HCT116 (cell line): ENCODE data around the gene GREM2. TPM values are rescaled to one million over a fixed set of nuclear protein-coding genes. Genes with fewer than 3 reads are reported as not detected.

Experiments used
- ATAC-seq: fragments of 200-7000 bp; cut with Tn5 transposase; 2 replicates; pipeline ENCODE4 v1.9.1; 2020; ENCODE audit warnings: mild to moderate bottlenecking, moderate library complexity
- BruUV-seq: library from RNA; stranded (reverse); fragments of 400-500 nt; replicated peaks from 2 replicates; lab custom pipeline; 2021; lab: Mats Ljungman, UMichigan
- CTCF ChIA-PET: fragments of 300-600 bp; sonication (Branson Sonifier 250); formaldehyde crosslinking; loops from one replicate; lab custom pipeline; 2021; ENCODE audit warnings: antibody characterized with exemption; lab: Charles Lee
- POLR2A ChIA-PET: fragments of 300-600, 350-600 bp; sonication (Branson Sonifier 250); formaldehyde crosslinking; loops from one replicate; lab custom pipeline; 2021; ENCODE audit warnings: antibody characterized with exemption; lab: Charles Lee
- RAD21 ChIA-PET, 2 experiments: fragments of 300-600 bp; sonication (Branson Sonifier 250); formaldehyde crosslinking; loops; one replicate each; lab custom pipeline; 2023; ENCODE audit warnings: low total read pairs in 2 of 2; ENCODE audit not compliant: uncharacterized antibody in 2 of 2, unreplicated experiment in 2 of 2, low non-redundant PET in 1 of 2; lab: Charles Lee
- DNase-seq: peaks from one replicate; pipeline ENCODE4 v3.0.0-alpha.2; 2010; ENCODE audit warnings: low read depth, low spot score
- H2AFZ ChIP-seq: fragments of 200-600 bp; shearing (Covaris generic), sonication (generic); 2 replicates; pipeline ENCODE4 v1.6.1; 2017; ENCODE audit warnings: low read depth, mixed run types, mixed read lengths, antibody characterized with exemption, low read length; ENCODE audit not compliant: poor library complexity, severe bottlenecking
- H3K27ac ChIP-seq: 2 replicates; pipeline ENCODE4 v1.5.1; 2012; ENCODE audit warnings: low read depth, low read length
- H3K27me3 ChIP-seq: fragments of 200-600 bp; sonication (generic); 2 replicates; pipeline ENCODE4 v1.6.1; 2016; ENCODE audit warnings: mixed run types, low read length, mixed read lengths; ENCODE audit not compliant: insufficient read depth
- H3K36me3 ChIP-seq, 2 experiments: fragments of 200-500 bp in 1 of 2; fragments of 200-600 bp in 1 of 2; sonication (Bioruptor generic) in 1 of 2; sonication (generic) in 1 of 2; 2 replicates each; pipeline versions ENCODE4 v1.5.1 to v1.6.1; 2014 to 2016; ENCODE audit warnings: low read length in 2 of 2, inconsistent platforms in 1 of 2, mixed read lengths in 1 of 2, mixed run types in 1 of 2; ENCODE audit not compliant: insufficient read depth in 2 of 2, control insufficient read depth in 1 of 2
- H3K4me1 ChIP-seq, 2 experiments: fragments of 200-600 bp in 1 of 2; sonication (generic) in 1 of 2; 2 replicates each; pipeline versions ENCODE4 v1.5.1 to v1.6.1; 2012 to 2017; ENCODE audit warnings: low read length in 2 of 2, inconsistent platforms in 1 of 2, mild to moderate bottlenecking in 1 of 2, mixed read lengths in 1 of 2, mixed run types in 1 of 2, moderate library complexity in 1 of 2; ENCODE audit not compliant: insufficient read depth in 2 of 2, control insufficient read depth in 1 of 2
- H3K4me2 ChIP-seq: fragments of 200-600 bp; sonication (generic); 2 replicates; pipeline ENCODE4 v1.6.1; 2017; ENCODE audit warnings: mixed run types, low read length, mixed read lengths
- H3K4me3 ChIP-seq, 2 experiments: fragments of 200-600 bp in 1 of 2; sonication (generic) in 1 of 2; replicated peaks in 1 of 2; 2 replicates each; pipeline ENCODE4 v1.5.1; 2011 to 2016; ENCODE audit warnings: low read length in 2 of 2, control low read depth in 1 of 2, low read depth in 1 of 2, mild to moderate bottlenecking in 1 of 2, mixed read lengths in 1 of 2, mixed run types in 1 of 2
- H3K79me2 ChIP-seq: fragments of 200-600 bp; sonication (generic); 2 replicates; pipeline ENCODE4 v1.6.1; 2017; ENCODE audit warnings: mild to moderate bottlenecking, mixed run types, low read length, moderate library complexity, mixed read lengths; ENCODE audit not compliant: insufficient read depth
- H3K9ac ChIP-seq: fragments of 200-600 bp; sonication (generic); 2 replicates; pipeline ENCODE4 v1.6.1; 2016; ENCODE audit warnings: low read length, mixed read lengths
- H3K9me2 ChIP-seq: fragments of 200-600 bp; sonication (generic), shearing (Covaris generic); 2 replicates; pipeline ENCODE4 v1.6.1; 2017; ENCODE audit warnings: mixed run types, mild to moderate bottlenecking, moderate library complexity; ENCODE audit not compliant: insufficient read depth
- H3K9me3 ChIP-seq, 2 experiments: fragments of 200-500 bp in 1 of 2; fragments of 200-600 bp in 1 of 2; sonication (Bioruptor generic) in 1 of 2; sonication (generic) in 1 of 2; 2 replicates each; pipeline ENCODE4 v1.6.1; 2014 to 2017; ENCODE audit warnings: low read length in 2 of 2, mixed read lengths in 2 of 2, inconsistent platforms in 1 of 2, low read depth in 1 of 2, mild to moderate bottlenecking in 1 of 2, mixed run types in 1 of 2, moderate library complexity in 1 of 2; ENCODE audit not compliant: control insufficient read depth in 1 of 2, insufficient read depth in 1 of 2
- H4K20me1 ChIP-seq: fragments of 200-600 bp; sonication (generic), shearing (Covaris generic); 2 replicates; pipeline ENCODE4 v1.6.1; 2017; ENCODE audit warnings: mixed run types, mild to moderate bottlenecking, moderate library complexity; ENCODE audit not compliant: insufficient read depth
- JUND ChIP-seq: IDR thresholded peaks from 2 replicates; pipeline ENCODE4 v1.6.1; 2012
- POLR2A ChIP-seq: IDR thresholded peaks from 2 replicates; pipeline ENCODE4 v1.7.0; 2011; ENCODE audit warnings: borderline replicate concordance; ENCODE audit not compliant: insufficient read depth, insufficient read length; ENCODE audit errors: extremely low read depth
- SIN3A ChIP-seq: IDR thresholded peaks from 2 replicates; pipeline ENCODE4 v1.6.1; 2012; ENCODE audit warnings: low read depth
- YY1 ChIP-seq: IDR thresholded peaks from 2 replicates; pipeline ENCODE4 v1.6.1; 2011; ENCODE audit warnings: low read length, low read depth, moderate library complexity, mild to moderate bottlenecking; ENCODE audit not compliant: insufficient replicate concordance; ENCODE audit errors: extremely low read depth
- intact Hi-C: fragments of 100-400 bp; cut with micrococcal nuclease; formaldehyde crosslinking; loops from 2 replicates; pipeline ENCODE4 v1.10.0; 2022
- total RNA-seq: library from RNA; stranded (reverse); gene quantifications from one replicate; pipeline ENCODE4 v1.2.1, GENCODE V29; 2021; ENCODE audit not compliant: unreplicated experiment
- TF ChIP-seq, protein P1 (sequence below), 3 experiments: fragments of 200-600 bp in 1 of 3; sonication (generic) in 1 of 3; IDR thresholded peaks in 2 of 3; conservative IDR thresholded peaks in 1 of 3; 2 replicates each; pipeline ENCODE4 v1.5.1; 2012 to 2017; ENCODE audit warnings: low read depth in 2 of 3, low read length in 2 of 3, antibody characterized with exemption in 1 of 3, borderline replicate concordance in 1 of 3, control low read depth in 1 of 3, mild to moderate bottlenecking in 1 of 3, mixed read lengths in 1 of 3, mixed run types in 1 of 3, moderate library complexity in 1 of 3; ENCODE audit not compliant: insufficient read depth in 1 of 3
- TF ChIP-seq, protein P2 (sequence below): IDR thresholded peaks from 2 replicates; pipeline ENCODE4 v1.6.1; 2012

GREM2 gene
- total RNA-seq, 1 experiment from 2014 or later = not detected

DNA sequence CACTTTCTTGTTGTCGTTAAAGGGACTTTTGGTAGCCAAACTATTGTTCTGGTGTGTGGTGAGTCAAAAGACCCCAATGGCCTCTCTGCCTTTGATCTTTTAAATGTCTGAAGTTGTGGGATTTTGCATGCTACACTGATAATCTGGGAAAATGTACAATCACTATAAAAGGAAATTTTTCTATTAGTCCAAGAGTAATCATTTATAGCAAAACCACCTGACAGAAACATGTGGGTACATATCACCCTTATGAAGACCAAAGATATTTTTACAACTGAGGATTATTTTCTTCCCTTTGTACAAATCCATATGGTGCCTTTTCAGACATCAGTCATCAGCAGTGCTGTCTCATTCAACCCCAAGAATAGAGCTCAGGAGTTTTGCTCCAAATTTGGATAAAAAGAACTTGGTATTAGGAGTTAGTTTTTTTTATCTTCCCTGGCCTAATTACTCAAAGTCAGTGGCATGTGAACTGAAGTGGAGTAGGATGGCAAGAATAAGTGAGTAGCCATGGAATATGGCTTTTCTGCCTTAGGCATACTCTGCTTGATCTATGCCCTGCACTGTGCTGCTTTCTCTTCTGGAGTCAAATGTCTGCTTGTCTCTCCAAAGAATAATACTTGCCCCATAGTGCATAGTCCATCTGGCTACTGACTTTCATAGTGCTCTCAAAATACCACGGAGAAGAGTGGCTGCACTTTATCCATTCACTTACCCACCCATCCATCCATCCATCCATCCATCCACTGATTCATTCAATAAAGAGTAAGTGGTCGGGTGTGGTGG lies 13.5 kb downstream of the GREM2 start:
- Histone ChIP-seq H3K9me3 (peaks cover 3 to 25% of the 10 kb centered on the region in 2 experiments; a peak in 2 of 4 replicates), H3K27ac (no peak overlapping the region), H3K9ac (no peak overlapping the region), H3K36me3 (no peaks in the 10 kb centered on the region), H4K20me1 (no peaks in the 10 kb centered on the region), H3K4me1 (no peaks in the 10 kb centered on the region), H3K9me2 (no peaks in the 10 kb centered on the region), H3K27me3 (no peaks in the 10 kb centered on the region), H3K79me2 (no peaks in the 10 kb centered on the region), H2AFZ (no peak overlapping the region), H3K4me3 (no peak overlapping the region), H3K4me2 (no peak overlapping the region)
- ATAC-seq (no peak), DNase-seq (no peak)
- TF ChIP-seq POLR2A (no peak), JUND (no peak), SIN3A (no peak), YY1 (no peak)
- TF ChIP-seq, protein P1, sequence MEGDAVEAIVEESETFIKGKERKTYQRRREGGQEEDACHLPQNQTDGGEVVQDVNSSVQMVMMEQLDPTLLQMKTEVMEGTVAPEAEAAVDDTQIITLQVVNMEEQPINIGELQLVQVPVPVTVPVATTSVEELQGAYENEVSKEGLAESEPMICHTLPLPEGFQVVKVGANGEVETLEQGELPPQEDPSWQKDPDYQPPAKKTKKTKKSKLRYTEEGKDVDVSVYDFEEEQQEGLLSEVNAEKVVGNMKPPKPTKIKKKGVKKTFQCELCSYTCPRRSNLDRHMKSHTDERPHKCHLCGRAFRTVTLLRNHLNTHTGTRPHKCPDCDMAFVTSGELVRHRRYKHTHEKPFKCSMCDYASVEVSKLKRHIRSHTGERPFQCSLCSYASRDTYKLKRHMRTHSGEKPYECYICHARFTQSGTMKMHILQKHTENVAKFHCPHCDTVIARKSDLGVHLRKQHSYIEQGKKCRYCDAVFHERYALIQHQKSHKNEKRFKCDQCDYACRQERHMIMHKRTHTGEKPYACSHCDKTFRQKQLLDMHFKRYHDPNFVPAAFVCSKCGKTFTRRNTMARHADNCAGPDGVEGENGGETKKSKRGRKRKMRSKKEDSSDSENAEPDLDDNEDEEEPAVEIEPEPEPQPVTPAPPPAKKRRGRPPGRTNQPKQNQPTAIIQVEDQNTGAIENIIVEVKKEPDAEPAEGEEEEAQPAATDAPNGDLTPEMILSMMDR (IDR thresholded peaks at IDR 0.05 in 2 of 3, conservative IDR thresholded peaks at IDR 0.05 in 1 of 3; ENCODE audit: borderline replicate concordance in 1 of 3, insufficient read depth in 1 of 3, low read depth in 2 of 3, low read length in 2 of 3) = no peak
- TF ChIP-seq, protein P2, sequence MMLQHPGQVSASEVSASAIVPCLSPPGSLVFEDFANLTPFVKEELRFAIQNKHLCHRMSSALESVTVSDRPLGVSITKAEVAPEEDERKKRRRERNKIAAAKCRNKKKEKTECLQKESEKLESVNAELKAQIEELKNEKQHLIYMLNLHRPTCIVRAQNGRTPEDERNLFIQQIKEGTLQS = no peak
- ChIA-PET POLR2A (no interaction called here), CTCF (no interaction called here), RAD21 (no interaction called here)
- intact Hi-C loops = no loop called here
- no TSS peak for BruUV-seq
